ENCODE results near the gene FGFBP2.

FGFBP2 gene

GRCh38 chr4:15963001-15963451 is at the start of gene FGFBP2:
Gene FGFBP2 (minus strand): TSS chr4:15963175. CDS start chr4:15963129, 46 bp downstream.
- DNase-seq (ENCODE audit: low spot score): peak; percentile 21

DNA sequence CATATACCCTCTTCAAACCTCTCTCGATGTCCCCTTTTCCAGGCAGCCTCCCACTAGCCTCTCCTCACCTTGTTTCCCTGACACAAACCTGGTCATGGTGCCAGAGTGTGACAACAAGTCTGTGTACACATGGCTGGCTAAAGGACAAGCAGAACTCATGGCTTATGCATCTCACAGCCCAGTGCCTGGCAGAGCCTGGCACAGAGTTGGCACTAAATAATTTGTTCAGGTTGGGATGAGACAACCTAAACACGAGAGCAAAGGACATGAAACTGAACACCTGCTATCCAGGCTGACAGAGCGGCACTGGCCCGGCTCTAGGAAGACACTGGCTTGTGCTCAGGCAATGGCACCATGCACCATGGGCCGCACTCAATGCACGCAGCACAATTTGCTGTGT is 48.2 kb upstream of the FGFBP2 start:
- no peak for DNase-seq (ENCODE audit: low spot score)

DNA sequence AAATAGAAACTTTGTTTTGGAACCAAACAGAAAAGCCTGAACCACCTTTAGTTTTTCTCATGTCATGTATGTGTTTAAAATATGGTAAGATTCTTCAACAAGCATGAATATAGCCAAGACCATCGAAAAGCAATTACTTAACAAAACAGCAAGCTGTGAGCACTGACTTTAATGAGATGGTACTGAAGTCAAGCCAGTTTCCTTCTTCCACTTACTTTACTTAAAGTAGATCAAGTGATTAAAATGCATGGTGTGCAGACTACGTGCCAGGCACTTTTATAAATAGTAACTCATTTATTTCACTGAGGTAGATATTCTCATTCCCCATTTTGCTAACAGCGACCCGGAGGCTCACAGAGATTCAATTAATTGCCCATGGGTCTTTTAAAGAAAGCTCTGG is 46.2 kb upstream of the FGFBP2 start:
- DNase-seq (ENCODE audit: low spot score): no peak

DNA sequence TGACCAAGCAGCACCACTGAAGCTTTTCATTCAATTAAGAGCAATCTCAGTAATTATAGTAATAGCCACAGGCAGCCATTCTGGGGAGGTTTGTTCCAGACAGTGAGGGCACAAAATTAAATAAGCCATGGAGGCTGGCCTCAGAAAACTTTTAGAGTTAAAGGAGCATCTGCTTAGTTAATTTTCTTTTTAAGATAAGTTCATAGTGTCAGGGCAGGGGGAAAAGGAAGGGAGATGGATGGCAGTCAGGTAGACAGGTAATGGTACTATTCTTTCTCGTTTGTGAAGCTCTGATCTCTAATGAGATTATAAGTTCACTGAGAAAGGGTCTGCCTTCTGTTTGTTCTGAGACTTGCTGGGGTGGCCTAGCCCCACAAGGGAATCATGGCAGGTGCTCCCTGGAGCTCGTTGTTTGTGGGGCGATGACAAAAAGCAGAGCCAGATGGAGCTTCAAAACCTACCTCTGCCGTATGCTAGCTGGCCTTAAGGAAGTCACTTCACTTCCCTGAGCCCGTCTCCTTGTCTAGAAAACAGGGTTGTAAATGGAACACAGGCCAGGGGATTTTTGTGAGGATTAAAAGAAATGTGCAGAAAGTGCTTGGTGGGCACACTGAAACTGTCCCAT is 44.6 kb upstream of the FGFBP2 start:
- DNase-seq (ENCODE audit: low spot score): no peak

- DNase-seq (ENCODE audit: low spot score): no peak
Measured at GRCh38 chr4:16006771-16007446, 43.9 kb upstream of the FGFBP2 start.

GRCh38 chr4:16005676-16006075 is 42.7 kb upstream of the FGFBP2 start:
- DNase-seq (ENCODE audit: low spot score): no peak

GRCh38 chr4:16001484-16001858 is 38.5 kb upstream of the FGFBP2 start:
- peak; percentile 69 for DNase-seq (ENCODE audit: low spot score)

- DNase-seq (ENCODE audit: low spot score): no peak
Measured at GRCh38 chr4:16000708-16001483, 37.9 kb upstream of the FGFBP2 start.

- no peak for DNase-seq (ENCODE audit: low spot score)
Measured at GRCh38 chr4:15996773-15997172, 33.8 kb upstream of the FGFBP2 start.

- no peak for DNase-seq (ENCODE audit: low spot score)
Measured at GRCh38 chr4:15995826-15996225, 32.9 kb upstream of the FGFBP2 start.

GRCh38 chr4:15992167-15992485 is 29.2 kb upstream of the FGFBP2 start:
- no peak for DNase-seq (ENCODE audit: low spot score)

DNA sequence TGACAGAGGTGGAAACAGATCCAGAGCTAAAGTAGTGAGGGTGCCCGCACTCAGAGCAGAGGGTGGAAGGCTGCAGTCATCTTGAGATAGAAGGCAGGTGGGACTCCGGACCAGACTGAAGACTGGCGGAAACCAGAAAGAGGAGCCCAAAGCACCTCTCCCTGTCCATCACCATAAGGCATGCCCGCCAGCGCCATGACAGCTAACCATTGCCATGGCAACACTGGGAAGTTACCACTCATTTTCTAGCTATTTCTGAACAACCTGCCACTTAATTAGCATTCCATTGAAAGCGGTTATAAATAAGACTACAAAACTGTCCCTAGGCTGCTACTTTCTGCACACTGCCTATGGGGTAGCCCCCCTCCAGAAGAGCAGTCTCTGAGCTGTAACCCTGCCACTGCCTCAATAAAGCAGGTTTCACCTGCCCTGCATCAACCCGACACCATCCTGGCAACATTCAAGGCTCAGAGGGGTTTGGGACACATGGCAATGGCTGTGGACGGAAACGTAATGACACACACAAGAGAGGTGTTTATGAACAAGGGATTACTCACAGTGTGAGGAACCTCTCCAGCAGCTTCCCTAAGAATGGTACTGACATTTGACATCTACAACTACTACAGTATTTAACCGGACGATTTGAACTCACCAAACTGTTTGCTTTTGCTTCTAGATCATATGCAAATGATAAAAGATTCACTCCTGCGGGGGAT is 27.8 kb upstream of the FGFBP2 start:
- DNase-seq (ENCODE audit: low spot score): no peak

GRCh38 chr4:15989424-15989823 is 26.4 kb upstream of the FGFBP2 start:
- no peak for DNase-seq (ENCODE audit: low spot score)

DNA sequence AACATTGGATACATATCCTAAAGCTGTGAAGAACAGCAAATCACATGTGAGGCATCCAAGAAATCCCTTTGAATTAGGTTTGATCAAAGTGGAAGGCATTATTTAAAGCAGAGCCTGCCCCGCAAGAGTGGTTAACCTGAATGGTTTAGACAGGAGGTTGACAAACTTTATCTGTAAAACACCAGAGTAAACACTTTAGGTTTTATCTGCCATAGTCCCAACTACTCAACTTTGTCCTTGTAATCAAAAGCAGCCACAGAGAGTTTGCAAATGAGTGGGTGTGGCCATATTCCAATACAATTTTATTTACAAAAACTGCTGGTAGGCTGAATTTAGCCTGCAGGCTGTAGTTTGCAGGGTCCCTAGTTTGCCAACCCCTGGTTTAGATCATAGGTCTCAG is 25.2 kb upstream of the FGFBP2 start:
- no peak for DNase-seq (ENCODE audit: low spot score)

GRCh38 chr4:15986907-15987306 is 23.9 kb upstream of the FGFBP2 start:
- DNase-seq (ENCODE audit: low spot score): no peak

- no peak for DNase-seq (ENCODE audit: low spot score)
Measured at GRCh38 chr4:15983610-15984009, 20.6 kb upstream of the FGFBP2 start.

DNA sequence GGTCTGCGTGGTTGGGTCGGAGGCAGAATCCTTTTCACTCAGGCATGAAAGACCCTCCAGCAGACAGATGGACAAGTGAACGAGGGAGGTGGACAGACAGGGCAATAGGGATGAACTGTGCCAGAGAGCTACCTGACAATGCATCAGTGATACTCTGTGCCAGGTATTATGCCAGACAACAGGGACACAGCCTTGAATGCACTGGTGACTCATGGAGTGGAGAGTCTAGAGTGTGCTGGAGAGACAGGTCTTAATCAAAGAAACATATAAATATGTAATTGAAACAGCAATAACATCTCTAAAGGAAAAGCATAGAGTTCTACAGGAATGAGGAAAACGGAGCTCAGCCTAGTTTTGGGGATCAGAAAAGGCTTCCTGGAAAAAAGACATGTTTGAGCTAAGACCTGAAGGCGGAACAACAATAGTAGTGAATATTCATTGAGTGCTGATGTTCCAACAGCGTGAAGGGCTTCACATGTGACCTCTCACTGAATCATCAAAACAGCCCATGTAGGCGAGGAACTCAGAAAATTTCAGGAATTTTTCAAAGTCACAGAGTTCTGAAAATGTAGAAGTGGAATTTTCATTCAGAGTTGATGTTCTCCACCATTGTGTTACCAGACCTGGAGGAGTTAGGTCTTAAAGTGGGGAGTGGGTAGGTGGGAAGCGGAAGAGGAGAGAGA is 20.0 kb upstream of the FGFBP2 start:
- no peak for DNase-seq (ENCODE audit: low spot score)

DNA sequence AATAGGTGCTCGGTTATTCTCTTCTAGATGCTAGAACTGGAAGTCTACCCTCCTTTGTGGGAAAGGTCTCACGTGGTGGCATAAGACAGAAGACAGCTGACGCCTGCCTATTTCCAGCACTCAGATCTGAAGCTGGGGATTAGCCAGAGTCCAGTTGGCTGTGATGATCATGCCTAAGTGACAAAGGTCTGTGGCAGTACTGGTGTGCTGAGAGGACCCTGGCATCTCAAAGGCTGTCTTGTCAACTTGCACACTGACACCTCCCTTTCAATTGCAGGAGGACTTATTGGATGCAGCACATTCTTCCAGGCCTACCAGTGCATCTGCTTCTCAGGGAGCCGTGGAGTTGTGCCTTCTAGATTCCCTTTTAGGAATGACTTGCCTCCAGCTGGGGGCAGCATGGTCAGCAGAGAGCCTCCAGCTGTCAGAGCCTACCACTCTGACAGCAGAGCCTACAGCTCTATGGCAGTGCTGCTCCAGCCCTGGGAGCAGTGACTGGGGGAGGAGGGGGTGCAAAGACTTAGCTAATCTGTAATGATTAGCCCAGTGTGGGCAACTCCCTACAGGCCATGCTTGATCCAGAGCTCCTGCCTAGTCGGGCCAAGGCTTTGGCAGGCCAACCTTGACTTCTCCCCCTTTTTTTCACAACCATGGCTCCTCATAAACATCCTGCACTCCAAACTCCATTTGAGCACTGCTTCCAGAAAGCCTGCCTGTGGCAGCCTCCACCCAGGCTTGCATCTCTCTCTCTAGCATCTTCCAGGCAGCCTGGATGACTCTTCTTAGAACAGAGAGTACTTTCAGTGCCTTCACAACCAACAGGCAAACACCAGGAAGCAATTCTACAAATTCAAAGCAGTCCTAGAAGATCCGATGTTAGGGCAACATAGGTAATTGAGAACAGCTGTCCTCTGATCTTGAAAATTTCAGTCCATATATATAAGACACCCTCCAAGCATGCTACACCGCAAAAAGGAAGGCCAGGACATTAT is 13.8 kb upstream of the FGFBP2 start:
- no peak for DNase-seq (ENCODE audit: low spot score)

- no peak for DNase-seq (ENCODE audit: low spot score)
Measured at GRCh38 chr4:15971068-15971801, 8.3 kb upstream of the FGFBP2 start.

Measured in kidney capillary endothelial cell (primary cell).